ENCODE measurements around the gene CMC2.
A peak's percentile ranks its signal among the peaks of the same experiment; 100 is the strongest.

CMC2 gene

GRCh38 chr16:81006211-81006812 lies 373 bp downstream of the CMC2 start (continued):
- TF ChIP-seq ZNF639 (tag by site-specific recombination; IDR thresholded peaks at IDR 0.05) (no peak), ZNF510 (tag by site-specific recombination; IDR thresholded peaks at IDR 0.05; ENCODE audit: insufficient replicate concordance) (no peak), ZNF514 (tag by site-specific recombination; IDR thresholded peaks at IDR 0.05) (no peak), ZNF335 (tag by site-specific recombination; conservative IDR thresholded peaks at IDR 0.05) (peak; percentile 46)

GRCh38 chr16:81005610-81006161 lies 999 bp downstream of the CMC2 start:
- 0 out of 2 replicates have a peak, but pooled peaks cover 3% of the 10 kb centered on the region for H3K4me1 ChIP-seq (ENCODE audit: control insufficient read depth, insufficient read depth, low read length)
- H3K9me3 ChIP-seq (ENCODE audit: control insufficient read depth, insufficient read depth, low read depth, low read length): no peaks in the 10 kb centered on the region
- POLR2A ChIA-PET: no interaction called here
- H3K27ac ChIP-seq (ENCODE audit: extremely low read depth, low read depth, low read length): peak overlapping the region; percentile 86; the same call in 1 of the 2 replicates
- H3K4me3 ChIP-seq (ENCODE audit: low read depth, low read length): peak overlapping the region; percentile 70
- TF ChIP-seq PRDM1 (tag by site-specific recombination; IDR thresholded peaks at IDR 0.05) (0 out of 2 replicates have a peak, but pooled peaks have one; percentile 5), ZNF311 (tag by site-specific recombination; IDR thresholded peaks at IDR 0.05; ENCODE audit: borderline replicate concordance) (no peak), ZNF335 (tag by site-specific recombination; conservative IDR thresholded peaks at IDR 0.05) (peak; percentile 74), ZNF292 (tag by site-specific recombination; IDR thresholded peaks at IDR 0.05; ENCODE audit: borderline replicate concordance, low read depth) (no peak), ZFP37 (tag by site-specific recombination; IDR thresholded peaks at IDR 0.05) (no peak), ZBTB17 (tag by site-specific recombination; IDR thresholded peaks at IDR 0.05) (peak; percentile 21; the same call in 1 of the 2 replicates), ZNF211 (tag by site-specific recombination; IDR thresholded peaks at IDR 0.05; ENCODE audit: low read depth) (no peak), ZNF48 (tag by site-specific recombination; IDR thresholded peaks at IDR 0.05) (no peak), PRDM4 (tag by site-specific recombination; IDR thresholded peaks at IDR 0.05) (peak; percentile 49)
- TF ChIP-seq, protein P1, sequence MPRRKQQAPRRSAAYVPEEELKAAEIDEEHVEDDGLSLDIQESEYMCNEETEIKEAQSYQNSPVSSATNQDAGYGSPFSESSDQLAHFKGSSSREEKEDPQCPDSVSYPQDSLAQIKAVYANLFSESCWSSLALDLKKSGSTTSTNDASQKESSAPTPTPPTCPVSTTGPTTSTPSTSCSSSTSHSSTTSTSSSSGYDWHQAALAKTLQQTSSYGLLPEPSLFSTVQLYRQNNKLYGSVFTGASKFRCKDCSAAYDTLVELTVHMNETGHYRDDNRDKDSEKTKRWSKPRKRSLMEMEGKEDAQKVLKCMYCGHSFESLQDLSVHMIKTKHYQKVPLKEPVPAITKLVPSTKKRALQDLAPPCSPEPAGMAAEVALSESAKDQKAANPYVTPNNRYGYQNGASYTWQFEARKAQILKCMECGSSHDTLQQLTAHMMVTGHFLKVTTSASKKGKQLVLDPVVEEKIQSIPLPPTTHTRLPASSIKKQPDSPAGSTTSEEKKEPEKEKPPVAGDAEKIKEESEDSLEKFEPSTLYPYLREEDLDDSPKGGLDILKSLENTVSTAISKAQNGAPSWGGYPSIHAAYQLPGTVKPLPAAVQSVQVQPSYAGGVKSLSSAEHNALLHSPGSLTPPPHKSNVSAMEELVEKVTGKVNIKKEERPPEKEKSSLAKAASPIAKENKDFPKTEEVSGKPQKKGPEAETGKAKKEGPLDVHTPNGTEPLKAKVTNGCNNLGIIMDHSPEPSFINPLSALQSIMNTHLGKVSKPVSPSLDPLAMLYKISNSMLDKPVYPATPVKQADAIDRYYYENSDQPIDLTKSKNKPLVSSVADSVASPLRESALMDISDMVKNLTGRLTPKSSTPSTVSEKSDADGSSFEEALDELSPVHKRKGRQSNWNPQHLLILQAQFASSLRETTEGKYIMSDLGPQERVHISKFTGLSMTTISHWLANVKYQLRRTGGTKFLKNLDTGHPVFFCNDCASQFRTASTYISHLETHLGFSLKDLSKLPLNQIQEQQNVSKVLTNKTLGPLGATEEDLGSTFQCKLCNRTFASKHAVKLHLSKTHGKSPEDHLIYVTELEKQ (tag by site-specific recombination; IDR thresholded peaks at IDR 0.05; ENCODE audit: borderline replicate concordance): no peak
- peaks cover 0 to 11% of the 10 kb centered on the region in 2 experiments; a peak in 1 of 3 replicates for H3K36me3 ChIP-seq (ENCODE audit: control insufficient read depth in 2 of 2, insufficient read depth in 1 of 2, low read length in 2 of 2)
- CTCF ChIA-PET: interaction anchor here (0.7 to 2.2 kb wide), 8 partner anchors 9 to 929 kb away, joined by 3 to 12 read pairs (median 4); partner anchors contain the start of gene ATMIN
